GM10266 (cell line): Measurements from ENCODE around the gene RGCC.
"Not testable (repeated sequence)": the region's sequence is repeated elsewhere in the genome, so short reads cannot be mapped to it uniquely, and the experiment has no call there.

Source experiments
- DNase-seq: peaks from one replicate; pipeline ENCODE4 v3.0.0; 2012; ENCODE audit errors: extremely low spot score
- CTCF ChIP-seq: IDR thresholded peaks from 2 replicates; pipeline ENCODE4 v1.5.1; 2012; ENCODE audit warnings: mild to moderate bottlenecking, low read depth; ENCODE audit not compliant: control insufficient read depth, insufficient read depth; ENCODE audit errors: missing control alignments

Gene RGCC

GRCh38 chr13:41500511-41500910, 43.2 kb downstream of the RGCC start:
- no peak for TF ChIP-seq CTCF
- no peak for DNase-seq

- DNase-seq: no peak
- no peak for TF ChIP-seq CTCF
Observed at GRCh38 chr13:41501281-41501680, 43.9 kb downstream of the RGCC start.

GRCh38 chr13:41502031-41502430, 44.7 kb downstream of the RGCC start:
- DNase-seq: no peak
- no peak for TF ChIP-seq CTCF

GRCh38 chr13:41502673-41503072, 45.3 kb downstream of the RGCC start:
- no peak for TF ChIP-seq CTCF
- no peak for DNase-seq

- no peak for DNase-seq
- no peak for TF ChIP-seq CTCF
Observed at GRCh38 chr13:41503356-41503755, 46.0 kb downstream of the RGCC start.

- DNase-seq: not testable (repeated sequence)
Observed at GRCh38 chr13:41504657-41505056, 47.3 kb downstream of the RGCC start.

- no peak for TF ChIP-seq CTCF
- DNase-seq: no peak
Observed at GRCh38 chr13:41505209-41505835, 48.0 kb downstream of the RGCC start.

- DNase-seq: no peak
- TF ChIP-seq CTCF: no peak
Observed at GRCh38 chr13:41506312-41506711, 49.0 kb downstream of the RGCC start.
